IPS-18c (cell line): ENCODE measurements around the gene DNAJC18.
"Not testable (repeated sequence)": the region's sequence is repeated elsewhere in the genome, so short reads cannot be mapped to it uniquely, and the experiment has no call there.

Experiments
- H3K4me3 ChIP-seq: 2 replicates; pipeline ENCODE4 v1.7.0; 2013; ENCODE audit warnings: low read depth, mild to moderate bottlenecking, low read length, moderate library complexity; ENCODE audit not compliant: insufficient read depth
- H3K9me3 ChIP-seq: one replicate; pipeline ENCODE4 v1.6.1; 2013; ENCODE audit warnings: mild to moderate bottlenecking, low read length, moderate library complexity; ENCODE audit not compliant: control insufficient read depth, insufficient read depth

DNAJC18 gene

DNA sequence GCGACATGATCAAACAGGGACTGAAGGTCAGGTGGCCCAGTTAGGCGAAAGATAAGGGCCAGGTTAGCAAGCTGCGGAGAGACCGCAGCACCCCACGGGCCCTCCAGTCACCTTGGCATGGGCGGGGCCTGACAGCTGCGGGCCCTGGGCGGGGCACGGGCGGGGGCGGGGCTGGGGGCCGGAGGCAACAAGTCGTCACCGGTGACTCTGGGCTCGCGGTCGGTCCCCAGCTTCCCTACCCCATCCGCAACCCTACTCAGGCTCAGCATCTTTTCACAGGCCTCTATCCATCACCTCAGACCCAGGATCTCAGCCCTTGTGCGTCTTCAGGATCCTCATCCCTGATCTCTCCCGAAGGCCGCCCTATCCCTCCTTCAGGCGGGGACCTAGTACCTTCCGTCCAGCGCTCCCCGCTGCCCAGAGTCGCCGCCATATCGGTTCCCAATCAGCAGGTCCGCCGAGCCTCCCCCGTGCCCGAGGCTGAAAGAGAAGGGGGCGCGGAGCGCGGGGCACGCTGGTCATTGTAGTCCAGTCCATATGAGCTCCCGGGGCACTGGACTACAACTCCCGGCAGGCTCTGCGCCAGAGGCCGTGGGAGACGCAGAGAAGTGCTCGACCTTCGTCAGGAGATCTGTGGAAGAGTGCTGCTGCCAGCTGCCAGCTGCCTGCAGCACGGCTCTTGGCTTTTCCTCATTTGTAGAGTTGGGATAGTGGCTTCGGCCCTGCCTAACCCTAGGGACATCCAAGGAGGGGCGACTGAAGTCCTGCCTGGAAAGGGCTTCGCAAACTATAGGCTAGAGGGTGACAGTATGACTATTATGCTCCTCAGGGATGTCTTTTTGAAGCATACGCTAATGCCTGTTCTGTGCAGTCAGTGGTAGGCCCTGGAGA lies at the start of gene DNAJC18:
Gene DNAJC18 (minus strand): TSS at position 513 of the 891 bp plus-strand sequence. CDS start 80 bp downstream, at position 433.
- Histone ChIP-seq H3K9me3 (peaks cover 2% of the 10 kb centered on the region), H3K4me3 (peak within 1 kb of the TSS; percentile 99)

DNA sequence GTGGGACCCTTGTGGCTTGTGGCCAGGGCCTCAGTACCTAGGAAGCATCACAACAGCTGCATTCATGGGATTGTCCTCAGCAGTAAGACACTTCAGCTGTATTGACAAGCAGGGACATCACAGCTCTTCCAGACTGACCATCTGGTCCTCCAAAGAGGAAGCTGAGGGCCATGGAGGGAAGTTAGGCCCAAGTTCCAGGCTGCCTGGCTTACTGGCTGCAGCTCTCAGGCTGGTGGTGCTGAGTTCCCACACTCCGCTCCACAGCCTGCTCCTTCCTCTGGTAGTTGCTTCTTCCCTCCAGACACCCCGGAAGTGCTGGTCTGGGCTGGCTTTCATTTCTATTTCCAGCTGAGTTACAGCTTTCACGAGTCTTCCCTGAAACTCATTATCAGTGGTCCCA lies 48.9 kb upstream of the DNAJC18 start:
- no peak overlapping the region for H3K4me3 ChIP-seq
- H3K9me3 ChIP-seq: no peaks in the 10 kb centered on the region

DNA sequence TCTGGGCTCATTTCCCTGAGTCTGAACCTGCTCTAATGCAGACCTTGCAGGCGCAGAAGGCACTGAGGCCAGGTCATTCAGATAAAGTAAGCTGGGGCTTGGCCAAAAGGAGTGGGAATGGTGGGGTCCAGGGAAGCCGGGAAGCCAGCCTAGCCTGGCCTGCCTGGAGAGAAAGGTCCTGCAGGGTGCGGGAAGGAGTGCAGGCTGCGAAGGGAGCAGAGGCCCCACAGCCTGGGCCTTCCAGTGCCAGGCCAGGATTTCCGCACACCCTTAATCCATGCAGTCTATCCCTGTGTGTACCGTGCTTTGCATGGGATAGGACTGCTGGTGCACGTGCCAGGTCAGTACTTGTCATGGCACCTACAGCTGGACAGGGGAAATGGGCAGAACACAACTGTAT lies 46.9 kb upstream of the DNAJC18 start:
- H3K9me3 ChIP-seq: no peaks in the 10 kb centered on the region

DNA sequence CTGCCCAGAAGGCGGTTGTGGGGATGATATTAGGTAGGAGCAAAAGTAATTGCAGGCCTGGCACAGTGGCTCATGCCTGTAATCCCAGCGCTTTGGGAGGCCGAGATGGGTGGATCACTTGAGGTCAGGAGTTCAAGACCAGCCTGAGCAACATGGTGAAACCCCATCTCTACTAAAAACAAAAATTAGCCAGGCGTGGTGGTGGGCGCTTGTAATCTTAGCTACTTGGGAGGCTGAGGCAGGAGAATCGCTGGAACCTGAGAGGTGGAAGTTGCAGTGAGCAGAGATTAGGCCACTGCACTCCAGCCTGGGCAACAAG lies 43.5 kb upstream of the DNAJC18 start:
- not testable (repeated sequence) for H3K4me3 ChIP-seq, H3K9me3 ChIP-seq

More for the DNA sequence above, 46.9 kb upstream of the DNAJC18 start:
- H3K4me3 ChIP-seq: no peak overlapping the region

DNA sequence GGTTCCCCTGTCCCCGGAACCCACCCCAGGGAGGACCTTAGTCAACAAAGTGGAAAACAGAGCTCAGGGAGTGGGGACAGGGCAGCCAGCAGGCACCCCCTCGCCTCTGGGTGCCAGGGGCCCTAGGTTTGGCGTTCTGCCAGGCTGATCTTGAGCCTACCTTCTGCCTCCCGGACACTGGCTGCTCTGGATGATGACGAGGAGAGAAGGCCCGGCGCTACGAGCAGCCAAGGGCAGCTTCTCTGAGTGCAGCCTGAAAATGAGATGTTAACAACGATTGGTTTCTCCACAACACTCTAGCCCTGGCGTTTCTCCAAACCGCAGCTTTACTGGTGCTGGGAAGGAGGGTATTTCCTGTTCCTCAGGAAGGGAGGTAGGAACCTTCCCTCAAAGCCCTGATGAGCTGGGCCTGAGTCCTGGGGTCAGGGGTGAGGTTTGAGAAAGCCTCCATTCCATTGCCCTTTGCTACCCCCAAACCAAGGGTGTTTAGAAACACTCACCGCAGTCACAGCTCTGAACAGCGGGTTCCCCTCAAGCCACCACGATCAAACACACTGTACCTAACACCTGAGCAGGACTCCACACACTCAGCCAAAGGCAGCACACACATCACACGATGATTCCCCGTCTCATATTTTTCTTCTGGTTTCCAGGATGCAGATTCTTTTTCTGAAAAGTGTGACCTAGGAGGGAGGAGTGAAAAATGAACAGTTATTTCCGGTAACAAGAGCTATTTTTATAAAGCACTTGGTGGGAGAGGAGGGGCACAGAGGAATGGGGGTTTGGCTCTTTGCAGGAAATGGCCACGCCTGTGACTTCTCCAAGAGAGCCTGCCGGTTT lies 42.9 kb upstream of the DNAJC18 start, which contains the start of gene STING1:
Gene STING1 (minus strand): TSS at position 709 of the 840 bp plus-strand sequence. CDS start 1,054 bp downstream, outside the sequence.
- Histone ChIP-seq H3K4me3 (no peak within 1 kb of the TSS), H3K9me3 (no peaks in the 10 kb centered on the region)

DNA sequence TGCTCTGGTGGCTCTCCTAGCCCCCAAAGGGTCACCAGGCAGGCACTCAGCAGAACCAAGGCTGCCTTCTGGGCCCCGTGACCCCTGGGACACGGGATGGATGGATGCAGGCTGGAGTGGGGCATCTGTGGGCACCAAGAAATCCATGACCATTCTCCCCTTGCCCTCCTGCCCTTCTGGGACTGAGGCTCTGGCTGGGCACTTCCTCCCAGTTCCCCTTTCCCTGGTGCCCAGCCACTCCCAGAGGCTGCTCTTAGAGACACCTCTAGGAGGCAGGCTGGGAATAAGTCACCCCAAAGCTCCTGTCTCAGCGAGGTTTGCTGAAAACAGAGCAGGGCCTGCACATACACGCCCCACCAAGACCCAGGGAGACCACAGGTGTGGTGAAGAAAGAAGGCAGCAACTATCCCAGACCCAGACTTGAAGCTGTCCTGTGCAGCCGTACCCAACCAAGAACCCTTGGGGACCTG lies 42.3 kb upstream of the DNAJC18 start:
- H3K4me3 ChIP-seq: no peak overlapping the region
- no peaks in the 10 kb centered on the region for H3K9me3 ChIP-seq

DNA sequence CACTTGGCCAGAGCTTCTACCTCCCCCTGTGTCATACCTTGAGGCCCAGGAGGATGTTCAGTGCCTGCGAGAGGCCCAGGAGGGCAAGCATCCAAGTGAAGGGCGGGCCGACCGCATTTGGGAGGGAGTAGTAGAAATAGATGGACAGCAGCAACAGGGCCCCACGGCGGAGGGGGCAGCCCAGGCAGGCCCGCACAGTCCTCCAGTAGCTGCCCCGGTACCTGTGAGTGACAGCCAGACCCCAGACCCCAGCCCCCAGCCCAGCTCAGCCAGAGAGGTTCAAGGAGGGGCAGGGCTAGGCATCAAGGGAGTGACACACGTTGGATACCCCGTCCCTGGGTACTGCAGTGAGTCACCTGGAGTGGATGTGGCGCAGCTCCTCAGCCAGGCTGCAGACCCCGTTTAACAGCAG lies 41.8 kb upstream of the DNAJC18 start:
- no peak overlapping the region for H3K4me3 ChIP-seq
- H3K9me3 ChIP-seq: no peaks in the 10 kb centered on the region

DNA sequence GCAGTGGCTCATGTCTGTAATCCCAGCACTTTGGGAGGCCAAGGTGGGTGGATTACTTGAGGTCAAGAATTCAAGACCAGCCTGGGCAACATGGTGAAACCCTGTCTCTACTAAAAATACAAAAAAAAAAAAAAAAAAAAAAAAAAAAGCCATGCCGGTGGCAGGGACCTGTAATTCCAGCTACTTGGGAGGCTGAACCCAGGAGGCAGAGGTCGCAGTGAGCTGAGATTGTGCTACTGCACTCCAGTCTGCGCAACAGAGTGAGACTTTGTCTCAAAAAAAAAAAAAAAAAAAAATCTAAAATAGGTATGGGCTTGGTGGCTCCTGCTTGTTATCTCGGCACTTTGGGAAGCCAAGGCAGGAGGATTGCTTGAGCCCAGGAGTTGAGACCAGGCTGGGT lies 40.4 kb upstream of the DNAJC18 start:
- not testable (repeated sequence) for H3K4me3 ChIP-seq, H3K9me3 ChIP-seq

DNA sequence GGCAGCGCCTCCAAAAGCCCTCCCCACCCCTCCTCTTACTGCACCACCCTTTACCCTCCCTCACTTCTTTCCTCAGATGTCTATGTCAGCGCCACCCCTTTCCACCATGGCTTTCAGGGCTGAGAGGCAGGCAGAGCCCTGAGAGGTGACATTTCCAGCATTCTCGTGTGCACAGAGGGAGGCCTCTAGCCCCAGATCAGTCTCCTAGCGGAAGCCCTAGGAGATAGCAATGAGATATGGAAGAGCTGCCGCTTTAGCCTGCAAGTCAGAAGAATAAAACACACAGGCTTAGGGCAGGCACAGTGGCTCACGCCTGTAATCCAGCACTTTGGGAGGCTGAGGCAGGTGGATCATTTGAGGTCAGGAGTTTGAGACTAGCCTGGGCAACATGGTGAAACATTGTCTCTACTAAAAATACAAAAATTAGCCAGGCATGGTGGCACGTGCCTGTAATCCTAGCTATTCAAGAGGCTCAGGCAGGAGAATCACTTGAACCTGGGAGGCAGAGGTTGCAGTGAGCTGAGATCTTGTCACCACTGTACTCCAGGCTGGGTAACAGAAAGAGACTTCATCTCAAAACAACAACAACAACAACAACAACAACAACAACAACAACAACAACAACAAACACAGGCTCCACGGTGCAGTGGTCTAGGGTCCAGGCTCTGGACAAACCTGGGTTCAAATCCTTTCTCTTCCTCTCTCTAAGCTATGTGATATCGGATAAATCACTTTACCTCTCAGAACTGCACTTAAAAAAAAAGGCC lies 39.5 kb upstream of the DNAJC18 start:
- H3K4me3 ChIP-seq, H3K9me3 ChIP-seq: not testable (repeated sequence)

DNA sequence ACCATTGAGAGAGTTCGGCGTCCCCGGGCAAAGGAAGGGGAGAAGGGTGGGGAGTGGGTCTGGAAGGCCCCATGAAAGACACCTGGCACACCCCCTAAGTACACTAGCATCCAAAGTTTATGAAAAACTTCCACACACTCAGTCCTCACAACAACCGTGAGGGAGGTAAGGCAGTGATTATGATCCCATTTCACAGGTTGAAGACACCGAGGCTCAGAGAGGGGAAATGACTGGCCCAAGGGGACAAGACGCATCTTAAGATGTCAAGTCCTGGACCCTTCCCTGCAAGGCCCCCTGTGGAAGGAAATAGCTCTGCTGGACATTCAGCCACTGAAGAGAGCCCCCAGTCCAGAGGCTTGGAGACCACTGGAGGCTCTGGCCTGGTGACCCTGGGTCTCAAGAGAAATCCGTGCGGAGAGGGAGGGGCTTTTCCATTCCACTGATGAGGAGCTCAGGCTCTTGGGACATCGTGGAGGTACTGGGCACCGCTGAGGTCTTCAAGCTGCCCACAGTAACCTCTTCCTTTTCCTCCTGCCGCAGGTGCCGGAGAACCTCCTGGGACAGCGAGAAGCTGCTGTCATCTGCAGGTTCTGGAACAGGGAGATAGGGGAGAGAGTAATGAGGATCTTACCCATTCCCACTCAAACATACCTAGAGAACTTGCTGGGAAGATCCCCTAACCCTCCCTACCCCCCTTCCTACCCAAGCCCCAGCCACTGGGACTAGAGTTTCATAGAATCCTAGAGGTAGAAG lies 36.7 kb upstream of the DNAJC18 start:
- Histone ChIP-seq H3K4me3 (no peak overlapping the region), H3K9me3 (no peaks in the 10 kb centered on the region)

DNA sequence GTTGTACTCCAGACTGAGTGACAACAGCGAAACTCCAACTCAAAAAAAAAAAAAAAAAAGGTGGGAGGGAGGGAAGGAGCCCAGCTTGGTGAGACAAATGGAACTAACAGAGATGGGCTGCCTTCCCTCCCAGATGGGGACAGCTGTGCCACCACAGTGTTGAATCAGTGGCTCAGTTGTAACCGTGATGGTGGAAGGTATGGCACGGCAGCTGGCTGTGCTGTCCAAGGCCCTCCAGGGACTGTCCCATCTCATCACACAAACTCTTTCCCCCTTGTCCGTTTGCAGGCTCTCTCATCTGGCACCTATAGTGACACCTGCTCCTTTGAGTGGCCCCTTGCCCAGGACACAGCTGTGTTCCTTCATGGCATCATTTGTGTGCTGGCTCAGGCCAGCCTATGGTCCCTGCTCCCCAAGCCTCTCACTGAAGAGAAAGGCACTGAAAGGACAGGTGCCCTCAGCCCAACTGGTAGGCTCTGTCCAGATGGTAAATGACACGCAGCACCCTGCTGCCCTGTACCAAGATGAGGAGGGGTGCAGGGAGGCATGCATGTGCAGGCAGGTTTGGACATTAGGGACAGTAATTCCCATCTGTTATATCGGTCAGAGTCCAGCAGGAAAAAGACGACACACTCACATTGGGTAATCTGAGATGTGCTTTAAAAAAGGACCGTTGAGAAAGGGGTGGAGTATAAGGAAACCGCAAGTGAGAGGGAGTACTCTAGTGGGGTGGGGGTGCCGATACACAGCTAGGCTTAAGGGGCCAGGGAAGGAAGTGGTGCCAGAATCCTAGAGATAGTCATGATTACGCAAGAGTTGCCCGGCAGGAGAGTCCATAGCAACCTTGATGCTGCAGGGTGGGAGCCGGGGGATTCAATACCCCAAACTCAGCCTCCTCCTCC lies 35.8 kb upstream of the DNAJC18 start:
- Histone ChIP-seq H3K4me3 (no peak overlapping the region), H3K9me3 (no peaks in the 10 kb centered on the region)

DNA sequence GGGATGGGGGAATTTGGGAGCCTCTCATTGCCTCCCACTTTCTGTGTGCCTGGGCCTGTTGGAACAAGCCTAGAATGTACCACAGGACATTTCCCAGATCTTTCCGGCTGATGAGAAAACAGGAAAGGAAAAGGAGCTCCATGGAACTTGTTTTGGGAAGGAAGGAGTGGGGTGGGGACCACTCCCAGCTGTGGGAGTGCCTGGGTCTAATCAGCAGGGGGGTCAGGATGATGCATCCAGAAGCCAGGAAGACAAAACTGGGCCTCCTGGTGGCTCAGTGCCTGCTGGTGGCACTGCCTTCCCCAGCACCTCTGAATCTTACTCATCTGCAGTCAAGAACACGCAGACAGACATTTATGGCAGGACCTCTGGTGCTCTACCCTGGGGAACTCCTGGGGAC lies 34.2 kb upstream of the DNAJC18 start:
- no peaks in the 10 kb centered on the region for H3K9me3 ChIP-seq
- H3K4me3 ChIP-seq: no peak overlapping the region

DNA sequence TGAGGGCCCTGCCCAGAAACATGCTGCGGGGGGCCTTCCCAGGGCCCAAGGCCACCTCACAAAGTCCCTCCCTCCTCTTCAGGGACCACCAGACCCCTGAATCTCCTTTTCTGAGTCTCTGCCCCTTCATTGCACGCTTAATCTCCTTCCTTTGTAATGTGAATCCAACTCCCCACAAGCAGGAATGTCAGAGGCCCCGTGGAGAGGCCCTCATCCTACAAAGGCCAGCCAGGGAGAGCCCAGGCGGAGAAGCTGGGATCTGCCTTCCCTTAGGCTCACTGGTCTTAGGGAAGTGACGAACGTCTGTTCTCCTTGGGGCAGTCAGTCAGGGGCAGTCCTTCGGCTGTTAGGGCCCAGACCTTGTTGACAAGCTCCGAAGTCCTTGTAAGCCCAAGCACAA lies 33.8 kb upstream of the DNAJC18 start:
- H3K4me3 ChIP-seq: no peak overlapping the region

DNA sequence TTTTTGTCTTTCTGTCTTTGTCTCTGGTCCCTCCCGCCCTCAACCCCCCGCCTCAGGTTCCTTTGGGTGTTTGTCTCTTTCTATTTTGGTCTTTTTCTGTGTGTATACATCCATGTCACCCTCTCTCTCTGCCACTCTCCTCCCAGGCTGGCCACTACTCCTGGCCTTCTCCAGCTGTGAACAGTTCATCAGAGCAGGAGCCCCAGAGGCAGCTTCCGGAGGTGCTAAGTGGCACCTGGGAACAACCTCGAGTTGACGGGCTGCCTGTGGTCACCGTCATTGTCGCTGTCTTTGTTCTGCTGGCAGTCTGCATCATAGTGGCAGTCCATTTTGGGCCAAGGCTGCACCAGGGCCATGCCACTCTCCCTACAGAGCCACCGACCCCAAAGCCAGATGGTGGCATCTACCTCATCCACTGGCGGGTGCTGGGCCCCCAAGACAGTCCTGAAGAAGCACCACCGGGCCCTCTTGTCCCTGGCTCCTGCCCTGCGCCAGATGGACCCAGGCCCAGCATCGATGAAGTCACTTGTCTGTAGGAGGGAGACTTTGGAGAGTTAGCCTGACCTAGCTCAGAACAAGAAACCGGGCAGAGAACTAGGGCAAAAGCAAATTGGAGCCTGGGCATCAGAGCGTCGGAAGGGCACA lies 33.2 kb upstream of the DNAJC18 start:
- no peak overlapping the region for H3K4me3 ChIP-seq
- H3K9me3 ChIP-seq: no peaks in the 10 kb centered on the region

More for the DNA sequence above, 33.8 kb upstream of the DNAJC18 start:
- H3K9me3 ChIP-seq: no peaks in the 10 kb centered on the region

DNA sequence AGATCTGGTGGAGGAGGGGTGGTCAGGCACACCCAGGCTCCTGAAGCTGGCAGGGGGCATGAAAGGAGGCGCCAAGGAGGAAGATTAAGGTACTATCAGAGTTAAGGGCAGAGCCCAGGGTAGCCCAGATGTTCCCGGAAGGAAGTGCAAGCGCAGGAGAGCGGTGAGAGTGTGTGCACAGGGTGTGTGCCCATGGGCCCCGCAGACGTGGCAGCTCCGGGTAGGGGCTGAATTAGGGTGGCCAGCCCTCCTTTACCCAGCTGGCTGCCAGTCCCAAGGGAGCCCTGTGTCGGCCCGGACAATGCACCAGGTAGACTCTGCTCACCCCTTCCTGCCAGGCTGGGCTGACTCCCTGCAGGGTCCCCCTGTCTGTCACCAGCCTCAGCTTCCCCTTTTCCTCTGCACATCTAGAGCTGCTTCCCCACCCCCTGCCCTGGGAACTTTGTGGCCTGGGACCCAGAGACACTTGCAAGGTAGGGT lies 31.5 kb upstream of the DNAJC18 start, which contains the start of gene SMIM33:
Gene SMIM33 (plus strand): TSS at position 184 of the 480 bp plus-strand sequence. CDS start 118 bp downstream, at position 302.
- H3K4me3 ChIP-seq: no peak within 1 kb of the TSS
- no peaks in the 10 kb centered on the region for H3K9me3 ChIP-seq
